ENCODE measurements around the gene DACT3.

DNA sequence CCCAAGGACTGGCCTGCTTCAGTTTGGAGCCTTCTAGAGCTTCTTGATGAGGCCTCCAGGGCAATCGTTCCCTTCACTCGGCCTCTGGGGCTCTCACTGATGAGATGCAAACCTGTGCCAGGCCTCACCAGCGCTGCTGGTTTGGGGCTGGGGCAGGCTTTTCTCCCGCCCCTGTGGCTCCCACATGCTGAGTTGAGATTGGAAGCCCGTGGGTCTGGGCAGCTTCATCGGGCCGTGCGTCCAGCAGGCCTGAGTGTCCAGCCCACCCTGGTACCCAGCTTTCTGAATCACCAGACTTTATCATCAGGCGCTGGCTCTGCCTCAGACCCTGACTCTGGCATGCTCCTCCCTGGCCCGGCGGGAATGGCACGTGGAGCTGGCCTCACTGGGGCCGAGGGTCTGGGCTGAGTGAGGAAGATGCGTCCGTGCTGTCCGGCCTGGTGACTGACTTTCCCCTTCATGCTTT lies 55.6 kb downstream of the DACT3 start:
- TF ChIP-seq, protein P1, sequence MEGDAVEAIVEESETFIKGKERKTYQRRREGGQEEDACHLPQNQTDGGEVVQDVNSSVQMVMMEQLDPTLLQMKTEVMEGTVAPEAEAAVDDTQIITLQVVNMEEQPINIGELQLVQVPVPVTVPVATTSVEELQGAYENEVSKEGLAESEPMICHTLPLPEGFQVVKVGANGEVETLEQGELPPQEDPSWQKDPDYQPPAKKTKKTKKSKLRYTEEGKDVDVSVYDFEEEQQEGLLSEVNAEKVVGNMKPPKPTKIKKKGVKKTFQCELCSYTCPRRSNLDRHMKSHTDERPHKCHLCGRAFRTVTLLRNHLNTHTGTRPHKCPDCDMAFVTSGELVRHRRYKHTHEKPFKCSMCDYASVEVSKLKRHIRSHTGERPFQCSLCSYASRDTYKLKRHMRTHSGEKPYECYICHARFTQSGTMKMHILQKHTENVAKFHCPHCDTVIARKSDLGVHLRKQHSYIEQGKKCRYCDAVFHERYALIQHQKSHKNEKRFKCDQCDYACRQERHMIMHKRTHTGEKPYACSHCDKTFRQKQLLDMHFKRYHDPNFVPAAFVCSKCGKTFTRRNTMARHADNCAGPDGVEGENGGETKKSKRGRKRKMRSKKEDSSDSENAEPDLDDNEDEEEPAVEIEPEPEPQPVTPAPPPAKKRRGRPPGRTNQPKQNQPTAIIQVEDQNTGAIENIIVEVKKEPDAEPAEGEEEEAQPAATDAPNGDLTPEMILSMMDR (conservative IDR thresholded peaks at IDR 0.05; ENCODE audit: low read depth, low read length), result no peak
- TF ChIP-seq EZH2phosphoT487 (IDR thresholded peaks at IDR 0.05; ENCODE audit: borderline replicate concordance, low read length) (no peak), EZH2 (IDR thresholded peaks at IDR 0.05; ENCODE audit: low read length, unreplicated experiment) (no peak)
